HG03280 (cell line): ENCODE data around the gene USP7.
"Not testable (repeated sequence)": the region's sequence is repeated elsewhere in the genome, so short reads cannot be mapped to it uniquely, and the experiment has no call there.

Experiments used
- ATAC-seq: cut with Tn5 transposase; IDR thresholded peaks from one replicate; pipeline ENCODE4 v1.9.1; 2021; ENCODE audit warnings: mild to moderate bottlenecking, moderate library complexity; ENCODE audit not compliant: unreplicated experiment

The USP7 gene

DNA sequence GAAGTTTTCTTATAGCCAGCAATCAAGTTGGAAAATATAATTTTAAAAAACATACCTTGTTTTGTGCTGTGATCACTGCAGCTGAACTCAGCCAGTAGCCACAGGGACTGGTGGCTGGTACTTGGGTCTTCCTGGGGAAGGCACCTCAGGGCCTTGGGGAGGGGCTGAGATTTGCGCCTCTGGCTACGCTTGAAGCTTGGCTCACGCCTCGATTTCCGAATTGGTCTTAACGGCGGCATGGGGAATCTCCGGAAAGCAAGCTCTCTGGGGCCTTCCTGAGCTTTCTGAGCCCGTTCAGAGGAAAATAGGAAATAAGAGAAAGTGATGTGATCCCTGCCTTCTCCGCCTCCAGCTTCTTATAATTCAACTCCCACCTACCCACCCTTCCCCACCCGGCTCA lies 11.3 kb upstream of the USP7 start:
- no peak for ATAC-seq

DNA sequence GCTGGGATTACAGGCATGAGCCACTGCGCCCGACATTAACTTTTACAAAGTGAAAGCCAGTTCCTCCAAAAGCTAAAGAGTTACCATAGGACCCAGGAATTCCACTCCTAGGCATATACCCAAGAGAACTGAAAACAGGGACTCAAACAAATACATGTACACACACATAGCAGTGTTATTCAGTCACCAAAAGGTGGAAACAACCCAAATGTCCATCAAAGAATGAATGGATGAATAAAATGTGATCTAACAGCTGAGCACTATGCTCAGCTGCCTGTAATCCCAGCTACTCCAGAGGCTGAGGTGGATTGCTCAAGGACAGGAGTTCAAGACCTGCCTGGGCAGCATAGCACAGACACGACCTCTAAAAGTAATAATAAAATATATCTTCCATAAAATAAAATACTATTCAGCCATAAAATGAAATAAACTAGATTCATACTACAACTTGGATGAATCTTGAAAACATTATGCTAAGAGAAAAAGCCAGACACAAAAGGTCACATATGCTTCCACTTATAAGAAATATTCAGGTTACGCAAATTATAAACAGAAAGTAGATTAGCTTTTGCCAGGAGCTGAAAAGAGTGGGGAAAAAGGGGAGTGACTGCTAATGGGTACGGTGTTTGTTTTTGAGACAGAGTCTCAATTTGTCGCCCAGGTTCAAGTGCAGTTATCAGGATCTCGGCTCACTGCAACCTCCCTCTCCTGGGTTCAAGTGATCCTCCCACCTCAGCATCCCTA lies 9.3 kb upstream of the USP7 start:
- ATAC-seq: no peak

DNA sequence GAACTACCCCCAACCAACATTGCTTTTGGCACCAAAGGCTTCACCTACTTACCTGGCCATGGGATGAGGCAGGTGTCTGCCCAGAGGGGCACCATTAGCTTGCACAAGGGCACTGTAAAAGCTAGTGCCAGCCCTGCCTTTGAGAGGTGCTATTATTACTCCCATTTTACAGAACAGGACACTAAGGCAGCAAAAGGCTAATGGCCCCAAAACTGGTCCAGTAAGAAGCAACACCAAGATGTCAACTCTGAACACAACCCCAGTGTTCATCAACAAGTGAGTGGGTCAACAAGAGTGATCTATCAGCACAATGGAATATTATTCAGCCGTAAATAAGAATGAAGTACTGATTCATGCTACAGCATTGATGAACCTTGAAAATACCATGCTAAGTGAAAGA lies 7.7 kb upstream of the USP7 start:
- no peak for ATAC-seq

DNA sequence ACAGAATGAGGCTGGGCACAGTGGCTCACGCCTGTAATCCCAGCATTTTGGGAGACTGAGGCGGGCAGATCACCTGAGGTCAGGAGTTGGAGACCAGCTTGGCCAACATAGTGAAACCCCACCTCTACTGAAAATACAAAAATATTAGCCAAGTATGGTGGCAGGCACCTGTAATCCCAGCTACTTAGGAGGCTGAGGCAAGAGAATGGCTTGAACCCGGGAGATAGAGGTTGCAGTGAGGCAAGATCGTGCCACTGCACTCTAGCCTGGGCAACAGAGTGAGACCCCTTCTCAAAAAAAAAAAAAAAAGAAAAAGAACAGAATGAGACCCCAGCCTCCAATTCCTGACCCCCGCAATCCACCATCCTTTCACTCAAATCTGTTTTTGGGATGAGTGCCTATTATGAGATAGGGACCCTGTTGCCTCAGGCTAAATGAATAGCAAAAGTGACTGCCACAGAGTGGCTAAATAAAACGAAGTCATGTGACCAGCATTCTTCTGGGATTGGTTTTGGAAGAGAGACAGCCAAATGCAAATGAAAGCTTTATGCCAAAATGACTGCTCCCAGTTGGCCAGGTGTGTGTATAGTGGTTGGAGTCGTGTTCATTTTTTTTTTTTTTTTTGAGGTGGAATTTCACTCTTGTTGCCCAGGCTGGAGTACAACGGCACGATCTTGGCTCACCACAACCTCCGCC lies 5.6 kb upstream of the USP7 start:
- ATAC-seq: not testable (repeated sequence)

DNA sequence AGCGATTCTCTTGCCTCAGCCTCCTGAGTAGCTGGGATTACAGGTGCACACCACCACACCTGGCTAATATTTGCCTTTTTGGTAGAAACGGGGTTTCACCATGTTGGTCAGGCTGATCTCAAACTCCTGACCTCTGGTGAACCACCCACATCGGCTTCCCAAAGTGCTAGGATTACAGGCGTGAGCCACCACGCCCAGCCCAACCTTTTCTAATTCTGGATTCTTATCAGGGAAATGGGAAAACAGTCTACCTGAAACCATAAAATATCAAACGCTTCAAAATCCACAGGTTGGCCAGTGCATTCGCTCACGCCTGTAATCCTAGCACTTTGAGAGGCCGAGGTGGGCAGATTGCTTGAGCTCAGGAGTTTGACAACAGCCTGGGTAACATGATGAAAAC lies 4.3 kb upstream of the USP7 start:
- not testable (repeated sequence) for ATAC-seq

DNA sequence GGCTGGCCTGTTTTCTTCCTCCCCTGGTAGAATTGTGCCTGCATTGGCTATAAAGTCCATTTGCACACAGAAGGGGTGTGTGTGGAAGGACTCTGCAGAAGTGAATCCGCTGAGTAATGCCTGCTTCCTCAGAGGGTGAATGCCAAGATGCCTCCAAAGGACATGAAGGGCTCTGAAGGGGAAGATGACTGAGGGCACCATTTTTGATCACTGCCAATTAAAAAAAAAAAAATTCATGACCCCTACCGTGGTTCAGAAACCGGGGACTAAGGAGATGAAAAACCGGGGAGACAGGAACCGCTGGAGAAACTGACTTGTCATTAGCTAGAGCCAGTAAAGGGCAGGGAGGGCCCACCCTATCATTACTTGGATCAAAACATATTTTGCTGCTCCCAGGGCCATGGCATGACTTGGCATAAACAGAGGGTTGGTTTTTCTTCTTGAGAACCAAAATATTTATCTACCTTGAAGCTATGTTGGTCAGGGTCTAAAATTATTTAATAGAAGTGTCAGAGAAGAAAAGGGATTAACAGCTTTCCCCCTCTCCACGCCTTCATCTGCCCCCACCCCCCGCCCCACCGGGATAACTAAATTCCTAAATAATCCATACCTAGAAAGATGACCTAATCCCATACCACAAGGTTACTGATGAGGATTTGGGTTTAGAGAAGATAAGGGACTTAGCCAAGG lies 3.6 kb upstream of the USP7 start:
- ATAC-seq: no peak

DNA sequence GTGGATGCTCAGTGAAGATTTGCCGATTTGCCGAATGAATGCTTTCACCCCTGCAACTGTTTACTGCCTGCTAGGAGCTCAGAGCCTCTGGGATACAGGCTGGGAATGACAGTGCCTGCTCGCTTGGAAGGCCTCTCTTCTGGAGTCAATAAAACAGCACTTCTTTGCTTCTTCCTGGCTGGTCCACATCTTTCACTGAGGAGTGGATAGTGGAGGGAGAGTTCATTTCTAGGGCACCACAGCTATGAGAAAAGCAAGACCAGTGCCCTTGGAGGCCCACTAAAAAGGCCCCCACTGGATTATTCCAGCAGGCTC lies 3.1 kb upstream of the USP7 start:
- no peak for ATAC-seq

DNA sequence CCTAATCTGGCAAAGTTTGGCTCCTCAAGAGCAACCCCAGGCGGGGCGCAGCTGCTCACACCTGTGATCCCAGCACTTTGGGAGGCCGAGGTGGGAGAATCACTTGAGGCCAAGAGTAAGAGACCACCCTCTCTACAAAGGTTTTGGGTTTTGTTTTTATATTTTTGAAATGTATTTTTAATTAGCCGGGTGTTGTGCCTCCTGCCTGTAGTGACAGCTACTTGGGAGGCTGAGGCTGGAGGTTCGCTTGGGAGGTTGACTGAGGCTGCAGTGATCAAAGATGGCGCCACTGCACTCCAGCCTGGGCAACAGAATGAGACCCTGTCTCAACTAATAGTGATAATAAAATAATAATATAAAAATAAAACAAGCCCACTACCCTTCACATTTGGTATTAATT lies 756 bp upstream of the USP7 start:
- no peak for ATAC-seq

DNA sequence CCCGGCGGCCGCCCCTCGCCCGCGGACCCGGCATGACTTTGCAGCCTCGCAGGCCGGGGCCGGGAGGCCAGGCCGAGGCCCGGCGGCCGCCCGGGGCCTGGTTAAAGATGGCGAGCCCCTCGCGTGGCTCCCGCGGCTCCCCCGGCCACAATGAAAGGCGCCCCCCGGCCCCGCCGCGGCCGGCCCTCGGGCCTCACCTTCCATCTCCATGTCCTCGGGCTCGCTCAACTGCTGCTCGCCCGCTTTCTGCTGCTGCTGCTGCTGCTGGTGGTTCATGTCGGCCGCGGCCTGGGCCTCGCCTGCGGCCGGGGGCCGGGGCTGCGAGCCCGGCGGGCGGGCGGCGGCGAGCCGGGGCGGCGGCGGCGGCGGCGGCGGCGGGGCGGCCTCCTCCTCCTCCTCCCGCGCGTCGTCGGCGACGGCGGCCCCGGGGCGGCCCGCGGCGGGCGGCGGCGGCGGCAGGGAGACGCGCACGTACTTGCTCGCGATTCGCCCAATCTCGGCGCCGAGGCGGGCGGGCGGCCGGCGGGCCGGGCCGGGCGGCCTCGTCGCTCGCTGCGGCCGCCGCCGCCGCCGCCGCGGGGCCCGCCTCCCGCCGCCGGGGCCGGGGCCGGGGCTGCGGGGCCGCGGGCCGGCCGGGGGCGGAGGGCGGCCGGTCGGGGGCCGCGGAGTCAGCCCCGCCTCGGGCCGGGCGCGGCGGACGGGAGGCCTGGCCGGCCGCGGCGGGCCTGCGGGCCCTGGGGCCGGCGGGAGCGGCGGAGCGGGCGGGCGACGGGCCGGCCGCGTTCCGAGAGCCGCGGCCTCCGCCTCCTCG lies 491 bp downstream of the USP7 start:
- peak; percentile 3 for ATAC-seq

DNA sequence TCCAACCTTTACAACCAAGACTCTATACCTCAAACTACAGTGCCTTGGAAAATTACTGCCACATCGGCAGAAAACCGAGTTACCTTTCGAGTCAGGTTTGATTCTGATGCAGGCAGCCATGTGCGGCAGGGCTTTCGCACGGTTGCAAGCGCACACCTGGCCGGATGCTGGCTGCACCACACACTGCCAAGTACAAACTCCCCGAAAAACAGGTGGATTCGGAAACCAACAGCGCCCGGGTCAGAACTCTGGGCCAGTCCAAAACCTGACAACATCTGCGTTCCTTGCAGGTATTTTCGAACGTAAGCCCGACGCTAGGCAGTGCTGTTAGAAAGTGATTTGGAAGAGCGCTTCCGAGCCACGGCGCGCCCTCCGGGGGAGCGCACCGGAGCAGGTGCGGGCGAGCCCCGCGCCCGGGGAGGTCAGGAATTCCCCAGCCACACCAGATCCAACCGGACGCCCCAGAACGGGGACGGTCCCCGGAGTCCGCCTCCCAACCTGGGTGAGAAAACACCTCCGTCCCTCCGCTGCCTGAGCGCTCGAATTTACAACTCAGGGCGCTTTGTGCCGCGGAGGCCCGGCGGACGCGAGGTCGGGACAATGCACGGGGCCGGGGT lies 1.2 kb downstream of the USP7 start:
- ATAC-seq: peak; percentile 34

DNA sequence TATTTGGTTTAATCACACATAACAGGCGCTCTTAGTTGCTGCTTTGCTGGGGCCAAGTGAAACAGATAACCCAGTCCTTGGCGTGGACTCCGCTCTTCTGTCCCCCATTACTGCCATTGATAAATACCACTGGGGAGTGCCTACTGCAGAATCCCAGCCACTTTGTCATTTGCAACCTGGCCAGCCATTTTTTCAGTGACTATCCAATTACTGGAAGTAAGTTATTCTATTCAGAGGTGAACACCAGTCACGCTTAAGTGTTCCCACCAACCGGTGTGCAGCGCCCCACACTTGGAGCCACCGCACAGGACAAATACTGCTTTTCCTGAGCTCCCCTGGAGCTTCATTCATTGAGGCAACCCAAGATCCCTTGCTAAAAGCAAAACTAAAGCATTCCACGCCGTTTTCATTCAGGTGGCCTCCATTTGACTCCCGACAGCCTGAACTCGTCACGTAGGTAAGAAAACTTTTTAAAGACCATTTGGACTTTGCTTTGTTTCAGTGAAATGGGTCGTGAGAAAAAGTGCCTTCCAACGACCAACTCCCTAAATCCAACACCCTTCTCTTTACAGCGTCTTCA lies 1.8 kb downstream of the USP7 start:
- ATAC-seq: no peak

DNA sequence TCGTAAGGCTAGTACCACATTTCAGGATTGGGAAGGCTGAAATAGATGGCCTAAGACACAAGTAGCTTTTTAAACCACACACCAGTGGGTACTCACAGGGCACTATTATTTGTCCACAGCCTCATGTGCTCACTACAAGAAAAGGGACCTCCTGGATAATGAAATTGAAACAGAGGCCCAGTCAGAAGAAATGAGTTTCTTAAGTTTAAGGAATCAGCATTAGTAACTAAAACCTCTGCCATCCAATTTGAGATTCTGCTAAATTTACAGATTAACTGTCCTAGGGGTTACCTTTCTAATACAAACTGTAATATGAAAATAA lies 3.0 kb downstream of the USP7 start:
- no peak for ATAC-seq

DNA sequence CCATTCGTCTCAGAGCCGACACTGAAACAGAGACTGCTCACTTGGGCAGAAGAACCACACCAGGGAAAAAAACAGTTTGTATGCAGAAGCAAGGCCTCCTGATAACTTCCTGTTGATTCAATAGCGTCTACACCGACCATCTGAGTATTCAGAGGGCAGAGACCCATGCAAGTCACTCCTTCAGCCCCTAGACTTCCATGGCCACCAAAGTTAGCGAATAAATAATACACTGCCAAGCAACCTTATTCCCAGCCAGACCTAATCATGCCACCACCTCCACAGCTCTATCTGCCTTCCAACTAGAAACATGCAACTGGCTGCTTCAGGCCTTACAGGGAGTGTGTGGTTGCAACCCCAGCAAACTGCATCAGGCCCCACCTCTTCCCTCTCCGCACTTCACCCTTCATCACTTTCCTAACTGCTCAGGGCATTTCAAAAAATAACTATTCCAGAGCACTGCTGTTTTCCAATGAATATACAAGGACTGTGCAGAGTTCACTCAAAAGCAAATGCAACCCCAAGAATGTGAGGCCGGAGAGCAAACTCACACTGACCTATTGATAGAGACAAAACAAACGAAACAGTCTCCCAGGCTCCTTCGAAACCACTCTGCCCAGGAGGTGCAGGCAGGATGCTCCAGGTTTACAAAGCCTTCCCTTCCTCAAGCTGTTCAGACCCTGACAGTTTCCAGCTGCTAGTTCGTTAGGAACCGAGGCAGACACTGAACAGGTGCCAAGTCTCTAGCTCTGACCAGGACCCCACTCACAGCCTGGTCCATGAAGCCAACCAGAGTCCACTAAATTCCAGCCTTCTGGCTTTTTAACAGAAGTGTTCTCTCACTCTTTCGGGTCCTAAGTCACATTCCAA lies 3.6 kb downstream of the USP7 start:
- no peak for ATAC-seq

DNA sequence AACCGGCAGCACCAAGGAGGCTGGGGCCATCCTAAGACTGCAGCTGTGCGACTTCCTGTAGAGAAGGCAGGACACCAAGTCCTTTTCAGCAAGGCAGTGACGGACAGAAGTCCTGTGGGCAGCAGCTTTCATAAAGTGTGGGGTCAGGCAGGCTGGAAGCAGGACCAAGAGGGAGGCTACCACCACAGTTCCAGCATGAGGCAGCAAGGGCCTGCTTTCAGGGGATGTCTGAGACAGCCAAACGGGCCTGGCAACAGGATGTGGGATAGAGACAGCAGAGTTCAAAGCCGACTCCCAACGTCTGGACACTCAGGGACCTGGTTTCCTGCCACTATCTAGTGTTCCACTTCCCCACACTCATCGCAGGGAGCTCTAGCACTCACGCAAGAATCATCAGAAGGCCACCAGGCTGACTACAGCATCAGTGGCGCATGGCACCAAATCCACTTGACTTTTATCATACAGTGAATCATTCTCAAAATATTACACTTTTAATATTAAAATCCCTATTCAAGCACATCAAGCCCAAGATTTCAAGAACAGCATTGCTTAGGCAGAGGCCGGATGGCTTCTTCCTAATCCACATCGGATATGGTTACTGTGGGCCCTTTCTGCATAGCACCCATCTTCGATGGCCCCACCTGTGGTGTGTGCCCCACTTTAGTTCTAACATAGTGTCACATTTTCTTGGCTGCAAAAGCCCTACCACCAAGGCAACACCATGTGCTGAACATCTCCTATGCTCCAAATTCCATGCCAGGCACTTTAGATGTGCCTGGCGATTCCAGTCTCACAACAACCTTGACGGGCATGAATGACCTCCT lies 5.2 kb downstream of the USP7 start:
- ATAC-seq: no peak

DNA sequence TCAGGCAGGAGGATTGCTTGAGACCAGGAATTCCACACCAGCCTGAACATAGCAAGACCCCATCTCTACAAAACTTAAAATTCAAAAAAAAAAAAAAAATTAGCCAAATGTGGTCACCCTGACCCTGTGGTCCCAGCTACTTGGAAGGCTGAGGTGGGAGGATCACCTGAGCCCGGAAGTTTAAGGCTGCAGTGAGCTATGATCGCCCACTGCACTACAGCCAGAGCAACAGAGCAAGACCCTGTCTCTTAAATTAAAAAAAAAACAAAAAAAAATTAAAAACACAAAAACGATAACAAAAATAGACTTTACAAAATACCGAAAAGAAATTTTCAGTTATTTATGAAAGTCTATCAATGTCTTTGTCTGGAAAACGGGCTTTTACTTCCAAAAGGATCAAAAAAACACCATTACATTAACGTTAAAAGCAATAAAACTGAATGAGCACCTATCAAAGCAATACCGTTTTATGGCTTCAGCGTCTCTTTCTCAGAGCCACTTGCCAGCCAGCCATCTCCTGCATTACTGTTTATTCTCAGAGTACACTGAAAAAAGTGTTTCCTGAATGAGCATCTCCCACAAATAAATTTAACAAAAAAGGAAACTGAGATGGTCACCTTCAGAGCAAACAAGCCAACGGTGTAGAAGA lies 6.1 kb downstream of the USP7 start:
- ATAC-seq: no peak

DNA sequence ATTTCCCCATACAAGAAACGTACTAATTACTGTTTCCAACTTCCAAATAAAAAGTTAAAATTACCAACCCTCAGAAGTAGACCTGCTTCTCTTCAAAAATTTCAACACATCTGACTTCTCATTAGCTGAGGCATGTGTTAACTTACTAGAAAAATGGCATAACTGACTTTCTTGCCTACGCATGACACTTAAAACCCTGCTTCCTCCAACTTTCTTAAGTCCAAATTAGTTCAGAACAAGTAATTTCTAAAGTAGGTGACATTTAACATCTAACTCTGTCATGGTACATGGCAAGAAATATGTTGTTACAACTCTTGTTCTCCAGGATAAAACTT lies 6.7 kb downstream of the USP7 start:
- ATAC-seq: no peak

DNA sequence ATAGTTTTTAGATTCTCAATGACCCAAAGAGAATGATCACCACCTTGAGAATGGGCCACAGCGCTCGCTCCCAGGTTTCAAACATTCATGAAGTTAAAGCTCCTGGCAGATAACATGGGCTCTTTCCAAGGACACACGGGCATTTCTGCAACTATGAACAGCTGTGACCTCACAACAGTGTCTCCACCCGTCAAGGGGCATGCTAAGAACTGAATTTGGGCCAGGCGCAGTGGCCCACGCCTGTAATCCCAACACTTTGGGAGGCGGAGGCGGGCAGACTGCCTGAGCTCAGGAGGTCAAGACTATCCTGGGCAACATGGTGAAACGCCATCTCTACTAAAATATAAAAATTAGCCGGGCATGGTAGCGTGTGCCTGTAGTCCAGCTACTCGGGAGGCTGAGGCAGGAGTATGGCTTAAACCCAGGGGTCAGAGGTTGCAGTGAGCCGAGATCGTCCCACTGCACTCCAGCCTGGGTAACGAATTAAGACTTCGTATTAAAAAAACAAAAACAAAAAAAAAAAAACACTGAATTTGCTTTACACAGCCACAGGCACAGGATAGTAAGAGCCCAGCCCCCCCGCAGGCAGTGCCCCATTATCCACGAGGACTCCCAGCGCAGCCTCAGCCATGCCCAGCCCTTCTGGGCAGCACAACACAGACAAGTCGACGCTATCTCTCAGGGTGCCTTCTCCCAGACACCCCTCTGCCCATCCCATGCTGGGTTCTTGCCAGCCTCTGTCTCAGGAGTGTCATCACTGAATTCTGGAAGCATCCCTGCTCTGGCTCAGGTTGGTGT lies 7.2 kb downstream of the USP7 start:
- ATAC-seq: no peak

DNA sequence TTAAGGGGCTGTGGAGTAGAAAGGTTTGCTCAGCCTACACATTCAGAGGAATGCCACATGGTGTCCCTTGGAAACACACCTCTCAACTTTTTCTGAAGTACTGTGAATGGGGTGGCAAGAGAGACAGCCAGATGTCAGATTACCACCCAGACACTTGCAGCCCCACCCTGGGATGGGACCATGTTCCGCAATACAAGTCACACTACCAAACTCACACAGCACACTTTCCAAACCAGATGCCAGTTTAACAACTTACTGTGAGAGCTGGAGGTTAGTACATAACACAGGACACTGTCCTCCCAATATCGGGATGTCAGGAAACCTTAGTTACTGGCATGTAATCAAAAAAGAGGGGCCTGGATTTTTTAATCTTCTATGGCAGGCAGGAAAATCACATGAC lies 7.9 kb downstream of the USP7 start:
- ATAC-seq: no peak
